Hepatocyte (in vitro differentiated cells): Measurements from ENCODE around the gene RANBP1.

ENCODE experiments used
- CTCF ChIP-seq: fragments of 200-600 bp; sonication (generic); IDR thresholded peaks from 2 replicates; pipeline ENCODE4 v1.5.1; 2016; ENCODE audit warnings: antibody characterized with exemption, mild to moderate bottlenecking; ENCODE audit not compliant: poor library complexity
- EZH2 ChIP-seq: fragments of 200-600 bp; sonication (generic); IDR thresholded peaks from 2 replicates; pipeline ENCODE4 v1.6.1; 2016; ENCODE audit warnings: antibody characterized with exemption, mild to moderate bottlenecking, borderline replicate concordance
- EZH2phosphoT487 ChIP-seq: fragments of 200-600 bp; sonication (generic); IDR thresholded peaks from one replicate; pipeline ENCODE4 v1.6.1; 2018; ENCODE audit warnings: antibody characterized with exemption, mild to moderate bottlenecking, low read depth, moderate library complexity; ENCODE audit not compliant: unreplicated experiment, severe bottlenecking

GRCh38 chr22:20116376-20116950 lies 559 bp downstream of the RANBP1 start:
- no peak for TF ChIP-seq CTCF
- TF ChIP-seq EZH2phosphoT487: no peak
- no peak for TF ChIP-seq EZH2
